NCI-H82 (cell line): ENCODE measurements around the gene CCL26.
"Not testable (repeated sequence)": the region's sequence is repeated elsewhere in the genome, so short reads cannot be mapped to it uniquely, and the experiment has no call there.

ENCODE experiments used
- DNase-seq: peaks from one replicate; lab custom pipeline; 2025; lab: John Stamatoyannopoulos, UW

The CCL26 gene

GRCh38 chr7:75738975-75739795, 32.8 kb downstream of the CCL26 start:
- peak; percentile 99 for DNase-seq

- no peak for DNase-seq
These were observed 33.4 kb downstream of the CCL26 start, which contains the start of gene HIP1 for GRCh38 chr7:75738604-75738974. HIP1 (minus strand) TSS chr7:75738941; CDS start chr7:75738920, 21 bp downstream.

GRCh38 chr7:75737856-75738603, 34.0 kb downstream of the CCL26 start:
- peak; percentile 33 for DNase-seq

GRCh38 chr7:75735581-75736350, 36.2 kb downstream of the CCL26 start:
- no peak for DNase-seq

- peak; percentile 86 for DNase-seq
These were observed 37.2 kb downstream of the CCL26 start for GRCh38 chr7:75734586-75735458.

- DNase-seq = no peak
These were observed 39.0 kb downstream of the CCL26 start for GRCh38 chr7:75732764-75733630.

- no peak for DNase-seq
These were observed 39.9 kb downstream of the CCL26 start for GRCh38 chr7:75732016-75732521.

- DNase-seq = no peak
These were observed 42.1 kb downstream of the CCL26 start for GRCh38 chr7:75729851-75730274.

- no peak for DNase-seq
These were observed 44.0 kb downstream of the CCL26 start for GRCh38 chr7:75727881-75728593.

- not testable (repeated sequence) for DNase-seq
These were observed 44.7 kb downstream of the CCL26 start for GRCh38 chr7:75727351-75727750.

- DNase-seq = no peak
These were observed 46.7 kb downstream of the CCL26 start for GRCh38 chr7:75725306-75725705.

- DNase-seq = peak; percentile 12
These were observed 48.6 kb downstream of the CCL26 start for GRCh38 chr7:75723444-75723843.

- DNase-seq = no peak
These were observed 49.6 kb downstream of the CCL26 start for GRCh38 chr7:75722373-75722772.

GRCh38 chr7:75721922-75722321, 50.1 kb downstream of the CCL26 start:
- DNase-seq = not testable (repeated sequence)

- DNase-seq = no peak
These were observed 50.6 kb downstream of the CCL26 start for GRCh38 chr7:75721426-75721825.

GRCh38 chr7:75719626-75720025, 52.4 kb downstream of the CCL26 start:
- DNase-seq = no peak
